ENCODE data around the gene SFTPB. TPM values are rescaled to one million over a fixed set of nuclear protein-coding genes. Genes with fewer than 3 reads are reported as not detected.

Gene SFTPB
- total RNA-seq, 1 donor from 2014 or later, result not detected

DNA sequence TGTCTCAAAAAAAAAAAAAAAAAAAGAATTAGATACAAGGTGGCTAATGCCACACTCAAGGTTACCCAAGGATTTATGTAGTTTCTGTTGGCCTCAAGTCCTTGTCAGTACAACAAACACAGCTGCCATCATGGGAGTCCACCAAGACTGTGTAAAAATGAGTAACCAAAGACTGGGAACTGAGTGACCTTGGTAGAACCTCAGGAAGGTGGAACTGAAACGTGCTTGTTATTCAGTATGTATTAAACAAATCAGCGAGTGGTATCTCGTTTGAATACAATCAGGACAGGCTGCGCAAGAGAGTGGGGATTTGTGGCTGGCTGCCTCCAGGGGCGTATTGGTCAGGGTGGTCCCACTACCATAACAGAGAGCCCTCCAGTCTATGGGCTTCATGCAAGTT lies 1.6 kb upstream of the SFTPB start:
- Histone ChIP-seq H3K36me3 (no peaks in the 10 kb centered on the region), H3K9me3 (no peaks in the 10 kb centered on the region), H3K27ac (no peak overlapping the region), H3K4me3 (no peak overlapping the region), H3K27me3 (no peaks in the 10 kb centered on the region), H3K4me1 (no peaks in the 10 kb centered on the region)
- TF ChIP-seq POLR2A (IDR thresholded peaks at IDR 0.05) (no peak), POLR2AphosphoS5 (IDR thresholded peaks at IDR 0.05; ENCODE audit: insufficient read depth in 1 of 2, low read depth in 1 of 2) (no peak)
- TF ChIP-seq, protein P1, sequence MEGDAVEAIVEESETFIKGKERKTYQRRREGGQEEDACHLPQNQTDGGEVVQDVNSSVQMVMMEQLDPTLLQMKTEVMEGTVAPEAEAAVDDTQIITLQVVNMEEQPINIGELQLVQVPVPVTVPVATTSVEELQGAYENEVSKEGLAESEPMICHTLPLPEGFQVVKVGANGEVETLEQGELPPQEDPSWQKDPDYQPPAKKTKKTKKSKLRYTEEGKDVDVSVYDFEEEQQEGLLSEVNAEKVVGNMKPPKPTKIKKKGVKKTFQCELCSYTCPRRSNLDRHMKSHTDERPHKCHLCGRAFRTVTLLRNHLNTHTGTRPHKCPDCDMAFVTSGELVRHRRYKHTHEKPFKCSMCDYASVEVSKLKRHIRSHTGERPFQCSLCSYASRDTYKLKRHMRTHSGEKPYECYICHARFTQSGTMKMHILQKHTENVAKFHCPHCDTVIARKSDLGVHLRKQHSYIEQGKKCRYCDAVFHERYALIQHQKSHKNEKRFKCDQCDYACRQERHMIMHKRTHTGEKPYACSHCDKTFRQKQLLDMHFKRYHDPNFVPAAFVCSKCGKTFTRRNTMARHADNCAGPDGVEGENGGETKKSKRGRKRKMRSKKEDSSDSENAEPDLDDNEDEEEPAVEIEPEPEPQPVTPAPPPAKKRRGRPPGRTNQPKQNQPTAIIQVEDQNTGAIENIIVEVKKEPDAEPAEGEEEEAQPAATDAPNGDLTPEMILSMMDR (IDR thresholded peaks at IDR 0.05), result no peak
- intact Hi-C loops (cut with DNase I), result no loop called here
- DNase-seq (ENCODE audit: extremely low spot score in 2 of 2), result no peak

DNA sequence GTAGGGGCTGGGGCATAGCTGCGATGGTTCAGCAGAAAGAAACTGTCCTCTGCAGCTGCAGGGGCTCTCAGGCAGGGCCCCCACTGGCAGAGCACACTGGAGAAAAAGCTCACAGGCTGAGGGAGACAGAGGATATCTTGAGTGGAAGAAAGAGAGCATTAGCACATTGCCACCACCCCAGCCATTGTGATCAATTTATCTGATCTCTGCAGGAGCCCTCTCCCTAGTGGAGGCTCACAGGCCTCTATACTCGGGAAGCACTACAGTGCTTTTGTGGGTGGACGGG lies 801 bp upstream of the SFTPB start:
- H3K4me3 ChIP-seq, result no peak overlapping the region
- TF ChIP-seq, protein P1 (IDR thresholded peaks at IDR 0.05), result no peak
- TF ChIP-seq POLR2AphosphoS5 (IDR thresholded peaks at IDR 0.05; ENCODE audit: insufficient read depth in 1 of 2, low read depth in 1 of 2), result no peak
- TF ChIP-seq POLR2A (IDR thresholded peaks at IDR 0.05), result no peak
- no peaks in the 10 kb centered on the region for H3K36me3 ChIP-seq
- no peak for DNase-seq (ENCODE audit: extremely low spot score in 2 of 2)
- no peaks in the 10 kb centered on the region for H3K27me3 ChIP-seq
- no peak overlapping the region for H3K27ac ChIP-seq
- no peaks in the 10 kb centered on the region for H3K4me1 ChIP-seq
- intact Hi-C loops (cut with DNase I), result no loop called here
- no peaks in the 10 kb centered on the region for H3K9me3 ChIP-seq

DNA sequence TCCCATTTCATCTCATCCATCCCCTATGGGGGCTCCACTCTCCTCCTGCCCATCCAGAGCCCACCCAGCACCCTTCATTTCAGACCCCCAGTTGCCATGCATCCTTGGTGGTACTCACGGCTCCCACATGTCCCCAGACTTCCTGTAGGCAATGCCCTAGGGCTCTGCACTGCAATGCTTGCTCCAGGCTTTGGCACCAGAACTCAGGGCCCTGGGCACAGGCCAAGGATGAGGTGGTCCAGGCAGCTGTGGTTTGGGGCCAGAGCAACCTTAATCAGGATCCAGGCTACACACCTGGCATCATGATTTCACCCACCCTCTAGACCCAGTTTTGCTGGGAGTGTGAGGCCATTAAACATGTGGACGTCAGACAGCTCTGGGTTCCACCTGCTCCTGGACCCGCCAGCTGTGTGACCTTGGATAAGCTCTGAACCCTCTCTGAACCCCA lies 414 bp downstream of the SFTPB start:
- intact Hi-C loops (cut with DNase I), result no loop called here
- Histone ChIP-seq H3K4me3 (no peak overlapping the region), H3K9me3 (no peaks in the 10 kb centered on the region), H3K27me3 (no peaks in the 10 kb centered on the region), H3K27ac (no peak overlapping the region), H3K36me3 (no peaks in the 10 kb centered on the region), H3K4me1 (no peaks in the 10 kb centered on the region)
- DNase-seq (ENCODE audit: extremely low spot score in 2 of 2), result no peak
- TF ChIP-seq, protein P1 (IDR thresholded peaks at IDR 0.05), result no peak

DNA sequence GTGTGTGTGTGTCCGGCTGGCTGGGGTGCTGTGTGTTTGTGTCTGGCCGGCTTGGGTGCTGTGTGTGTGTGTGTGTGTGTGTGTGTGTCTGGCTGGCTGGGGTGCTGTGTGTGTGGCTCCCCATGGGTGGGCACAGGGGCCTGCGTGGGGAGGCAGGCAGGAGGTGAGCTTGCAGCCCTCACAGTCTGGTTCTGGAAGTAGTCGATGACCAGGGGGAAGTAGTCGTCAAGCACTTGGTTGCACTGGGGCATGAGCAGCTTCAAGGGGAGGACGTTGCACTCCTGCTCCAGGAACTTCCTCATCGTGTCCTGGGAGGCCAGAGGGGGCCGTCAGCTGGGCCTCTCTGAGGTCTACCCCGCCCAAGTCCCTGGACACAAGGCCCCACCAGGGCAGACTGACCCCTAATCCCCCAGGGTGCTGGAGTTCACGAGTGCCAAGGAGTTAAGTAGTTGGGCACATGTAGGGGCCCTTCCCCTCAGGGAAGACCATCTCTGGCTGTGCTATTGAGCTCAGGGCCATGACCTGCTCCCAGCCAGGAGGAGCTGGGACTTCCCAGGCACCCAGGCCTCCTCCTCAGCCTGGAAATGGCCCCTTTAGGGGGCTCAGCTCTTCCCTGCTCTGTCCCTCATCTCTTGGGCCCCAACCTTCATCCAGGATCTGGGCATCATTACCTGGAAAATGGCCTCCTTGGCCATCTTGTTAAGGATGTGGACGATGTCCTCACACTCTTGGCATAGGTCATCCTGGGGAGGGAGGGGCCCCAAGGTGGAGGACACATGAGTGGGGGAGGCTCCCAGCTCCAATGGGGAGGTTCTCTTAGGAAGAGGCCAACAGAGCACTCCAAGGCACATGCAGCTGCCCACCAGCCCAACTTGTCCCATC lies 1.3 kb downstream of the SFTPB start:
- Histone ChIP-seq H3K4me3 (no peak overlapping the region), H3K4me1 (peaks cover 4% of the 10 kb centered on the region), H3K27ac (no peak overlapping the region), H3K36me3 (no peaks in the 10 kb centered on the region), H3K9me3 (no peaks in the 10 kb centered on the region), H3K27me3 (no peaks in the 10 kb centered on the region)
- no peak for DNase-seq (ENCODE audit: extremely low spot score in 2 of 2)
- TF ChIP-seq POLR2A (IDR thresholded peaks at IDR 0.05), result no peak
- TF ChIP-seq, protein P1 (IDR thresholded peaks at IDR 0.05), result no peak
- no peak for TF ChIP-seq POLR2AphosphoS5 (IDR thresholded peaks at IDR 0.05; ENCODE audit: insufficient read depth in 1 of 2, low read depth in 1 of 2)
- intact Hi-C loops (cut with DNase I), result no loop called here

DNA sequence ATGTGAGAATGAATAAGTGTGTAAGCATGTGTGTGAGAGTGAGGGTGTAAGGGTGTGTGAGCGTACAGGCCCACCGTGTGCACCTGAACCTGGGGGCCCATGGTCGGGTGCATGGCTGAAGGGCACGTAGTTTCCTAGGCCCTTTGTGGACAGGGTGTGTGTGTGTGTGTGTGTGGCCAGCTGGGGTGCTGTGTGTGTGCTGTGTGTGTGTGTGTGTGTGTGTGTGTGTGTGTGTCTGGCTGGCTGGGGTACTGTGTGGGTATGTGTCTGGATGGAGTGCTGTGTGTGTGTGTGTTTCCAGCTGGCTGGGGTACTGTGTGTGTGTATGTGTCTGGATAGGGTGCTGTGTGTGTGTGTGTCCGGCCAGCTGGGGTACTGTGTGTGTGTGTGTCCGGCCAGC lies 2.0 kb downstream of the SFTPB start:
- DNase-seq (ENCODE audit: extremely low spot score in 2 of 2), result no peak
- H3K27ac ChIP-seq, result no peak overlapping the region
- TF ChIP-seq POLR2AphosphoS5 (IDR thresholded peaks at IDR 0.05; ENCODE audit: insufficient read depth in 1 of 2, low read depth in 1 of 2) (no peak), POLR2A (IDR thresholded peaks at IDR 0.05) (no peak)
- TF ChIP-seq, protein P1 (IDR thresholded peaks at IDR 0.05), result no peak
- no peaks in the 10 kb centered on the region for H3K9me3 ChIP-seq
- H3K27me3 ChIP-seq, result no peaks in the 10 kb centered on the region
- intact Hi-C loops (cut with DNase I), result no loop called here
- H3K4me1 ChIP-seq, result peaks cover 10% of the 10 kb centered on the region
- H3K4me3 ChIP-seq, result no peak overlapping the region
- no peaks in the 10 kb centered on the region for H3K36me3 ChIP-seq

Data from vagina (tissue), 2 donors.